Activated effector memory CD4-positive, alpha-beta T cell treated with anti-CD3 and anti-CD28 coated beads, Interleukin-2, amount 50 U/mL, for 16 hours (primary cell): ENCODE data around the gene FOXF1.
A peak's percentile ranks its signal among the peaks of the same experiment; 100 is the strongest.

ENCODE experiments used
- DNase-seq: peaks from one replicate; pipeline ENCODE4 v3.0.0-alpha.2; 2020

FOXF1 gene

GRCh38 chr16:86517652-86518258, 7.4 kb downstream of the FOXF1 start:
- no peak for DNase-seq

- DNase-seq, result no peak
Observed at GRCh38 chr16:86519007-86519648, 8.8 kb downstream of the FOXF1 start.

- peak; percentile 87 for DNase-seq
Observed at GRCh38 chr16:86519649-86520316, 9.5 kb downstream of the FOXF1 start.

GRCh38 chr16:86520317-86521210, 10.2 kb downstream of the FOXF1 start:
- DNase-seq, result no peak

- DNase-seq, result no peak
Observed at GRCh38 chr16:86521236-86522197, 11.2 kb downstream of the FOXF1 start.

- DNase-seq, result no peak
Observed at GRCh38 chr16:86522634-86523033, 12.3 kb downstream of the FOXF1 start.

- no peak for DNase-seq
Observed at GRCh38 chr16:86523166-86523740, 12.9 kb downstream of the FOXF1 start.

- no peak for DNase-seq
Observed at GRCh38 chr16:86524029-86524428, 13.7 kb downstream of the FOXF1 start.

GRCh38 chr16:86525696-86526095, 15.4 kb downstream of the FOXF1 start:
- no peak for DNase-seq

GRCh38 chr16:86527366-86527765, 17.0 kb downstream of the FOXF1 start:
- no peak for DNase-seq

GRCh38 chr16:86528061-86528929, 18.0 kb downstream of the FOXF1 start:
- DNase-seq, result no peak

- no peak for DNase-seq
Observed at GRCh38 chr16:86529160-86529559, 18.8 kb downstream of the FOXF1 start.

GRCh38 chr16:86530251-86531190, 20.2 kb downstream of the FOXF1 start:
- no peak for DNase-seq

GRCh38 chr16:86531191-86531545, 20.8 kb downstream of the FOXF1 start:
- DNase-seq, result no peak

GRCh38 chr16:86531641-86532525, 21.6 kb downstream of the FOXF1 start:
- no peak for DNase-seq

GRCh38 chr16:86532526-86532815, 22.1 kb downstream of the FOXF1 start:
- no peak for DNase-seq

GRCh38 chr16:86533076-86533475, 22.7 kb downstream of the FOXF1 start:
- DNase-seq, result no peak

- DNase-seq, result no peak
Observed at GRCh38 chr16:86533767-86534351, 23.5 kb downstream of the FOXF1 start.
